Keratinocyte (primary cell): ENCODE data around the gene ITGB2. TPM values are rescaled to one million over a fixed set of nuclear protein-coding genes. Genes with fewer than 3 reads are reported as not detected.

Experiments used
- DNase-seq: peaks from one replicate; pipeline ENCODE4 v3.0.0-alpha.2; 2011; ENCODE audit warnings: low read depth, missing footprints, low spot score
- FAIRE-seq: peaks from 2 replicates; lab custom pipeline; 2011; peaks lifted over from hg19 to GRCh38; lab: Jason Lieb, UNC
- H2AFZ ChIP-seq: 2 replicates; pipeline ENCODE4 v1.6.0; 2012; ENCODE audit warnings: low read length, control low read depth, inconsistent platforms; ENCODE audit not compliant: control insufficient read depth
- H3K27ac ChIP-seq: 2 replicates; pipeline ENCODE4 v1.5.1; 2011; ENCODE audit warnings: low read length; ENCODE audit not compliant: control insufficient read depth, insufficient read depth
- H3K27me3 ChIP-seq: 3 replicates; pipeline ENCODE4 v1.6.0; 2011; ENCODE audit warnings: low read length; ENCODE audit not compliant: control insufficient read depth, insufficient read depth; ENCODE audit errors: extremely low read depth
- H3K36me3 ChIP-seq, 2 experiments: 2 replicates in 1 of 2; 3 replicates in 1 of 2; pipeline ENCODE4 v1.5.1; 2011; ENCODE audit warnings: low read length in 2 of 2, mild to moderate bottlenecking in 1 of 2; ENCODE audit not compliant: control insufficient read depth in 2 of 2, insufficient read depth in 2 of 2; ENCODE audit errors: extremely low read depth in 1 of 2
- H3K4me1 ChIP-seq: 3 replicates; pipeline ENCODE4 v1.5.1; 2011; ENCODE audit warnings: low read length; ENCODE audit not compliant: control insufficient read depth, insufficient read depth; ENCODE audit errors: extremely low read depth
- H3K4me2 ChIP-seq: 3 replicates; pipeline ENCODE4 v1.6.0; 2011; ENCODE audit warnings: low read depth, low read length; ENCODE audit not compliant: control insufficient read depth, insufficient read depth; ENCODE audit errors: extremely low read depth
- H3K4me3 ChIP-seq, 3 experiments: fragments of 200-600 bp in 1 of 3; sonication (generic) in 1 of 3; 2 replicates in 2 of 3; 3 replicates in 1 of 3; pipeline ENCODE4 v1.5.1; 2011 to 2016; ENCODE audit warnings: low read length in 3 of 3, mild to moderate bottlenecking in 3 of 3, control low read depth in 2 of 3, inconsistent platforms in 1 of 3, low read depth in 1 of 3, mixed read lengths in 1 of 3, mixed run types in 1 of 3, moderate library complexity in 1 of 3; ENCODE audit not compliant: control insufficient read depth in 2 of 3, insufficient read depth in 2 of 3; ENCODE audit errors: extremely low read depth in 1 of 3
- H3K79me2 ChIP-seq: 2 replicates; pipeline ENCODE4 v1.6.0; 2012; ENCODE audit warnings: low read length; ENCODE audit not compliant: control insufficient read depth, insufficient read depth
- H3K9ac ChIP-seq: 3 replicates; pipeline ENCODE4 v1.6.0; 2011; ENCODE audit warnings: low read length; ENCODE audit not compliant: control insufficient read depth, insufficient read depth; ENCODE audit errors: extremely low read depth
- H3K9me1 ChIP-seq: 3 replicates; pipeline ENCODE4 v1.6.0; 2011; ENCODE audit warnings: low read length; ENCODE audit not compliant: control insufficient read depth, insufficient read depth; ENCODE audit errors: extremely low read depth
- H3K9me3 ChIP-seq: 2 replicates; pipeline ENCODE4 v1.5.1; 2012; ENCODE audit warnings: low read depth, low read length; ENCODE audit not compliant: control insufficient read depth
- H4K20me1 ChIP-seq: 3 replicates; pipeline ENCODE4 v1.6.0; 2011; ENCODE audit warnings: low read length; ENCODE audit not compliant: control insufficient read depth, insufficient read depth; ENCODE audit errors: extremely low read depth
- CTCF ChIP-seq, 3 experiments: IDR thresholded peaks in 1 of 3; conservative IDR thresholded peaks in 1 of 3; optimal IDR thresholded peaks in 1 of 3; 2 replicates in 2 of 3; 3 replicates in 1 of 3; pipeline versions ENCODE3 to v1.5.1; 2011; ENCODE audit warnings: low read length in 3 of 3, mild to moderate bottlenecking in 3 of 3, moderate library complexity in 2 of 3, control low read depth in 1 of 3, inconsistent platforms in 1 of 3; ENCODE audit not compliant: insufficient read depth in 2 of 3; ENCODE audit errors: extremely low read depth in 1 of 3
- EZH2 ChIP-seq: IDR thresholded peaks from one replicate; pipeline ENCODE4 v1.6.1; 2012; ENCODE audit warnings: inconsistent platforms, mild to moderate bottlenecking, low read length, moderate library complexity
- dilution Hi-C: fragments of 300-500 bp; cut with MboI; formaldehyde crosslinking; loops from one replicate; pipeline ENCODE4 v1.7.0; 2020; ENCODE audit warnings: low sequenced_read_pairs; ENCODE audit not compliant: extremely low pct_ligation_motif_present
- polyA plus RNA-seq, 5 experiments: library from polyadenylated mRNA; depleted of rRNA in 3 of 5; stranded (reverse) in 3 of 5; stranded (forward) in 1 of 5; unstranded in 1 of 5; fragments of >200 nt; gene quantifications; 1 replicate in 1 of 5; 2 replicates in 3 of 5; 3 replicates in 1 of 5; pipeline versions ENCODE4 v1.2.1 to v1.2.3, GENCODE V29; 2011 to 2012; ENCODE audit warnings: missing spikeins in 2 of 5, low read depth in 1 of 5, low replicate concordance in 1 of 5

ITGB2 gene
- polyA plus RNA-seq, 1 donor (not counting 4 experiments of a cell fraction or from before 2014, with no cell fraction given), result 0.55 TPM

GRCh38 chr21:44955798-44956175 lies 35.1 kb upstream of the ITGB2 start:
- no peak for FAIRE-seq
- dilution Hi-C loops, result no loop called here

GRCh38 chr21:44955141-44955797 lies 34.6 kb upstream of the ITGB2 start:
- dilution Hi-C loops, result no loop called here
- FAIRE-seq, result no peak
- peaks cover 67% of the 10 kb centered on the region for H3K79me2 ChIP-seq

More at GRCh38 chr21:44955798-44956175, 35.1 kb upstream of the ITGB2 start:
- H3K4me1 ChIP-seq, result no peaks in the 10 kb centered on the region
- no peak overlapping the region for H2AFZ ChIP-seq
- H4K20me1 ChIP-seq, result peaks cover 5% of the 10 kb centered on the region
- H3K9ac ChIP-seq, result no peak overlapping the region
- H3K79me2 ChIP-seq, result peaks cover 62% of the 10 kb centered on the region
- H3K27ac ChIP-seq, result no peak overlapping the region
- peaks cover 27 to 33% of the 10 kb centered on the region in 2 experiments for H3K36me3 ChIP-seq
- H3K9me1 ChIP-seq, result no peaks in the 10 kb centered on the region
- H3K4me3 ChIP-seq, result no peak overlapping the region
- no peak for TF ChIP-seq EZH2
- no peak for TF ChIP-seq CTCF (optimal IDR thresholded peaks at IDR 0.05 in 1 of 3, IDR thresholded peaks at IDR 0.05 in 1 of 3, conservative IDR thresholded peaks at IDR 0.05 in 1 of 3; ENCODE audit: extremely low read depth in 1 of 3, insufficient read depth in 2 of 3, low read length in 3 of 3)
- DNase-seq, result no peak
- H3K4me2 ChIP-seq, result no peak overlapping the region
- no peaks in the 10 kb centered on the region for H3K9me3 ChIP-seq
- H3K27me3 ChIP-seq, result no peaks in the 10 kb centered on the region

More at GRCh38 chr21:44955141-44955797, 34.6 kb upstream of the ITGB2 start:
- Histone ChIP-seq H3K27ac (no peak overlapping the region), H3K27me3 (no peaks in the 10 kb centered on the region), H3K9me3 (no peaks in the 10 kb centered on the region), H3K9ac (no peak overlapping the region), H4K20me1 (peaks cover 5% of the 10 kb centered on the region), H3K9me1 (no peaks in the 10 kb centered on the region), H3K36me3 (peaks cover 24 to 34% of the 10 kb centered on the region in 2 experiments), H3K4me3 (no peak overlapping the region), H2AFZ (no peak overlapping the region), H3K4me1 (no peaks in the 10 kb centered on the region), H3K4me2 (no peak overlapping the region)
- no peak for TF ChIP-seq EZH2
- no peak for TF ChIP-seq CTCF (optimal IDR thresholded peaks at IDR 0.05 in 1 of 3, IDR thresholded peaks at IDR 0.05 in 1 of 3, conservative IDR thresholded peaks at IDR 0.05 in 1 of 3; ENCODE audit: extremely low read depth in 1 of 3, insufficient read depth in 2 of 3, low read length in 3 of 3)
- DNase-seq, result no peak
